Prostate gland (tissue), 2 donors: ENCODE data around the gene IL10RB. TPM values are rescaled to one million over a fixed set of nuclear protein-coding genes. Genes with fewer than 3 reads are reported as not detected.
A peak's percentile ranks its signal among the peaks of the same experiment; 100 is the strongest.

Experiments used
- DNase-seq: peaks from one replicate; pipeline ENCODE4 v3.0.0-alpha.2; 2019; ENCODE audit warnings: low spot score
- H3K27ac ChIP-seq, 2 donors: fragments of 200-600 bp; sonication (generic); 2 replicates each; pipeline ENCODE4 v1.5.1; 2017 to 2019
- H3K27me3 ChIP-seq: fragments of 200-600 bp; sonication (generic); replicated peaks from 2 replicates; pipeline ENCODE4 v1.5.1; 2019; ENCODE audit not compliant: insufficient read depth
- H3K36me3 ChIP-seq, 2 donors: fragments of 200-600 bp; sonication (generic); 1 replicate in 1 of 2; 2 replicates in 1 of 2; pipeline versions ENCODE4 v1.5.1 to v1.8.1; 2017 to 2019
- H3K4me1 ChIP-seq: fragments of 200-600 bp; sonication (generic); replicated peaks from 2 replicates; pipeline ENCODE4 v1.5.1; 2019
- H3K4me3 ChIP-seq, 2 donors: fragments of 200-600 bp; sonication (generic); 2 replicates each; pipeline ENCODE4 v1.5.1; 2017 to 2019
- H3K9me3 ChIP-seq: fragments of 200-600 bp; sonication (generic); 2 replicates; pipeline ENCODE4 v1.5.1; 2017
- CTCF ChIP-seq, 4 experiments: fragments of 200-600 bp in 2 of 4; fragments of 450-650 bp in 2 of 4; sonication (generic) in 2 of 4; IDR thresholded peaks; 1 replicate in 3 of 4; 2 replicates in 1 of 4; pipeline ENCODE4 v1.5.1; 2016 to 2019; ENCODE audit warnings: antibody characterized with exemption in 4 of 4, mild to moderate bottlenecking in 2 of 4, moderate library complexity in 2 of 4
- POLR2A ChIP-seq: fragments of 450-650 bp; IDR thresholded peaks from one replicate; pipeline ENCODE4 v1.6.1; 2016; ENCODE audit warnings: antibody characterized with exemption, mild to moderate bottlenecking
- POLR2AphosphoS5 ChIP-seq: sonication (generic); formaldehyde crosslinking; IDR thresholded peaks from one replicate; pipeline ENCODE4 v1.6.1; 2017; ENCODE audit warnings: antibody characterized with exemption
- WGBS: methylation state at CpG from one replicate; pipeline ENCODE4 v1.1.5; 2018; 5-methylcytosine and 5-hydroxymethylcytosine counted together
- intact Hi-C: fragments of 100-400 bp; cut with DNase I; formaldehyde crosslinking; loops from one replicate; pipeline ENCODE4 v1.14.2; 2022
- total RNA-seq, 2 donors: library from RNA; depleted of rRNA; stranded (reverse); fragments of >200 nt; gene quantifications; one replicate each; pipeline ENCODE4 v1.1.0, GENCODE V29; 2016

Gene IL10RB
- total RNA-seq, 2 donors from 2014 or later, result 29.3 to 30.8 TPM

- Histone ChIP-seq H3K27me3 (no peaks in the 10 kb centered on the region), H3K27ac (no peak overlapping the region), H3K9me3 (no peaks in the 10 kb centered on the region), H3K4me3 (no peak overlapping the region), H3K4me1 (no peaks in the 10 kb centered on the region), H3K36me3 (no peaks in the 10 kb centered on the region)
- intact Hi-C loops, result no loop called here
- no peak for DNase-seq
- WGBS, result 86% methylated on average over 11 of the region's 11 CpGs
- no peak for TF ChIP-seq POLR2A
- no peak for TF ChIP-seq POLR2AphosphoS5
- no peak for TF ChIP-seq CTCF (IDR thresholded peaks at IDR 0.05)
Measured at GRCh38 chr21:33264561-33264960, 1.6 kb upstream of the IL10RB start.

GRCh38 chr21:33265664-33266049 is 510 bp upstream of the IL10RB start:
- no peak for TF ChIP-seq POLR2AphosphoS5
- no peak for TF ChIP-seq CTCF (IDR thresholded peaks at IDR 0.05)
- no peak for TF ChIP-seq POLR2A
- no peaks in the 10 kb centered on the region for H3K4me1 ChIP-seq
- intact Hi-C loops, result no loop called here
- H3K4me3 ChIP-seq, result peak overlapping the region; percentile 86 to 90
- H3K9me3 ChIP-seq, result no peaks in the 10 kb centered on the region
- 28% methylated on average over 12 of the region's 12 CpGs for WGBS
- peak; percentile 35 for DNase-seq
- H3K27me3 ChIP-seq, result no peaks in the 10 kb centered on the region
- no peaks in the 10 kb centered on the region for H3K36me3 ChIP-seq
- H3K27ac ChIP-seq, result peak overlapping the region; percentile 87 to 90

GRCh38 chr21:33266789-33267135 is 595 bp downstream of the IL10RB start:
- WGBS, result 3% methylated on average over 8 of the region's 8 CpGs
- no peaks in the 10 kb centered on the region for H3K4me1 ChIP-seq
- H3K27ac ChIP-seq, result peak overlapping the region; percentile 87 to 90
- no peaks in the 10 kb centered on the region for H3K36me3 ChIP-seq
- no peaks in the 10 kb centered on the region for H3K9me3 ChIP-seq
- intact Hi-C loops, result no loop called here
- TF ChIP-seq POLR2AphosphoS5 (no peak), CTCF (IDR thresholded peaks at IDR 0.05) (no peak), POLR2A (no peak)
- H3K27me3 ChIP-seq, result no peaks in the 10 kb centered on the region
- DNase-seq, result no peak
- peak overlapping the region; percentile 86 to 90 for H3K4me3 ChIP-seq

- intact Hi-C loops, result no loop called here
- H3K36me3 ChIP-seq, result no peaks in the 10 kb centered on the region
- TF ChIP-seq POLR2A (no peak), CTCF (IDR thresholded peaks at IDR 0.05) (no peak), POLR2AphosphoS5 (no peak)
- H3K27me3 ChIP-seq, result no peaks in the 10 kb centered on the region
- no peak for DNase-seq
- peak overlapping the region; percentile 87 to 90 for H3K27ac ChIP-seq
- WGBS, result 71% methylated on average over 7 of the region's 7 CpGs
- peak overlapping the region; percentile 86 to 90 for H3K4me3 ChIP-seq
- no peaks in the 10 kb centered on the region for H3K4me1 ChIP-seq
- H3K9me3 ChIP-seq, result no peaks in the 10 kb centered on the region
Measured at GRCh38 chr21:33267250-33267649, 1.1 kb downstream of the IL10RB start.

GRCh38 chr21:33268393-33268736 is 2.2 kb downstream of the IL10RB start:
- Histone ChIP-seq H3K27ac (peak overlapping the region in 1 of 2 donors; percentile 49), H3K27me3 (no peaks in the 10 kb centered on the region), H3K4me3 (no peak overlapping the region), H3K4me1 (no peaks in the 10 kb centered on the region), H3K36me3 (no peaks in the 10 kb centered on the region), H3K9me3 (no peaks in the 10 kb centered on the region)
- DNase-seq, result no peak
- TF ChIP-seq POLR2AphosphoS5 (no peak), POLR2A (no peak), CTCF (IDR thresholded peaks at IDR 0.05) (no peak)
- 83% methylated on average over 7 of the region's 7 CpGs for WGBS
- intact Hi-C loops, result no loop called here
